ENCODE data around the gene ACR. TPM values are rescaled to one million over a fixed set of nuclear protein-coding genes. Genes with fewer than 3 reads are reported as not detected.

ACR gene
- 0.08 to 0.15 TPM in 2 of 5 replicates, not detected in the others for total RNA-seq (2022; extraction: Qiagen RNA extraction)

DNA sequence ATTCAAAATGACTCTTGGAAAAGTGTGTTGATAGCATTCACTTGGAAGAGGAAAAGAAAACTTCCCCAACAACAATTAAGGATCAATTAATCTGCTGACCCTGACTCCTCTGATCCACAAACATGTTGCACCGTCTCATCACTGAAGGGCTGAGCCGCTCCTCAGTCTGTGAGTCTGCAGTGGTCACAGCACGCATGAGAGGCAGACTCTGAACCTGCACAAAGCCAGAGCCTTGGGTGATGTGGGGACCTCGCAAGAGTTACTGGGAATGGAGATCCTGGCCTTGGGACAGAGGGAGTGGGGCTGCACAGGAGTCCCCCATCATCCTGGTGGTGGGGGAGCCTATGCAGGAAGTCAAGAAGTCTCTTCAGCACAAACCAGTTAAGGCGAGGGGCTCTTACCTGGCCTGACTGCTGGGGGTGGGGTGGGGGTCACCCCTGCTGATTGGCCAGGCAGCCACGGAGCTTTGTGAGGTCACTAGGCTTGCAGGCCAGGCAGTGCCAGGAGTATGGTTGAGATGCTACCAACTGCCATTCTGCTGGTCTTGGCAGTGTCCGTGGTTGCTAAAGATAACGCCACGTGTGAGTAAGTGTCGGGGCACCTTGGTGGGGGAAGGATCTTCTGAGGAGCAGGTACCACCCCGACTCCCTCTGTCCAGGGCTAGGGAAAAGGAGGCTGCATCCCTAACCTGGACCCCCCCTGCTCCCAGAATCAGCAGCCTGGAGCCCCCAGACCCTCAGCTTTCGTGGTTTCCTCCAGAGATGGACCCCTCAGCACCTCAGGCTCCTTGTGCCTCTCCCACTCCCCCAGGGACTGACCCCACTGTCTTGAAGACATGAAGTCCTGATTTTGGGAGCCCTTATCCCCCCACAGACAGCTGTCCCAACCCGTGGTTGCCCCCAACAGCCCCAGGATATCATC lies at the start of gene ACR:
ACR (plus strand) TSS at position 477 of the 921 bp plus-strand sequence; CDS start at position 509, 32 bp downstream.

DNA sequence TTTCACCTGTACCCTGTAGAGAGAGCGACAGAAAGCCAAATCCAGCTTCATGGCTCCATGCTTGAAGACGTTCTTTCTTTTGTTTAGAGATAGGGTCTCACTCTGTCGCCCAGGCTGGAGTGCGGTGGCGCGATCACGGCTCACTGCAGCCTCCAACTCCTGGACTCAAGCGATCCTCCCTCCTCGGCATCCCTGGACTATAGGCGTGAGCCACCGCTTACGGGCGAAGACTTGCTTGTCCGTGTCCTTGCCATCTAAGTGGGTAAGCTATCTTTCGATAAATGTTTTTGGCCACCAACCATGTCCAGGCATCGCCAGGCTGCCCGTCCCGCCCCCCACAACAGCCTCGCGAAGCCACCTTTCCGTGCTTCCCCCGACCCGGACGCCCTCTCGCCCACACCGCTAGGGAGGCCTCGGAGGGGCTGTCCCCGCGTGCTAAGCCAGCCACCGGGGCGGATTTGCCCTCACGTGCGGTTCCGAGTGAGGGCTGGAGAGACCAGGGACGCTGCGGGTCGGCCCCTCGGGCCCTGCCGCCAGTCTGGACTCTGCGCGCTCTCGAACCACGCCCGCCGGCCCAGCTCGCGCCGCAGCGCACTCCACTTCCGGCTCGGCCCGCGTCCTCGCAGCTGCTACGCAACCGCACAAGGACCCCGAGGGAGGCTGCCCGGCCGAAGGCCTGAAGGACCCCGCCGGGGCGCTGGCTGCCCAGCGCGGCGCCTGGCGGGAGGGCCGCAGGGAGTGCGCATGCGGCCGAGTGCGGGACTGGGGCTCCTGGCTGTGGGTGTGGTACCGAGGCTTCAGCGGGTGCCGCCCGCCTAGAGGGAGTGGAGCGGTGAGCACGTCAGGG lies 45.3 kb downstream of the ACR start, which contains the start of gene RABL2B:
RABL2B (minus strand) TSS at position 604 of the 847 bp plus-strand sequence. CDS start 1,342 bp downstream, outside the sequence.

Other genes starting within 250 kb of the ACR start
- 27.3 to 47.9 TPM (median 46.9 TPM) in 5 replicates for gene LMF2, start 230.5 kb upstream of the ACR start, total RNA-seq (2022; extraction: Qiagen RNA extraction)
- 32.2 to 35.3 TPM (median 32.7 TPM) in 5 replicates for gene NCAPH2, start 230.0 kb upstream of the ACR start, total RNA-seq (2022; extraction: Qiagen RNA extraction)
- 3.4 to 7.5 TPM (median 4.4 TPM) in 5 replicates for gene SCO2, start 212.6 kb upstream of the ACR start, total RNA-seq (2022; extraction: Qiagen RNA extraction)
- 9.2 to 17.3 TPM (median 15.2 TPM) in 5 replicates for gene TYMP, start 208.2 kb upstream of the ACR start, total RNA-seq (2022; extraction: Qiagen RNA extraction)
- not detected in 5 replicates for gene KLHDC7B, start 192.3 kb upstream of the ACR start, total RNA-seq (2022; extraction: Qiagen RNA extraction)
- gene SYCE3, start 175.3 kb upstream of the ACR start, total RNA-seq (2022; extraction: Qiagen RNA extraction): 0.40 to 0.91 TPM (median 0.47 TPM) in 3 of 5 replicates, not detected in the others
- 4.5 to 12.2 TPM (median 11.1 TPM) in 5 replicates for gene CPT1B, start 159.8 kb upstream of the ACR start, total RNA-seq (2022; extraction: Qiagen RNA extraction)
- 11.5 to 19.4 TPM (median 15.2 TPM) in 5 replicates for gene CHKB, start 155.4 kb upstream of the ACR start, total RNA-seq (2022; extraction: Qiagen RNA extraction)
- 2.5 to 4.0 TPM (median 3.6 TPM) in 5 replicates for gene MAPK8IP2, start 137.4 kb upstream of the ACR start, total RNA-seq (2022; extraction: Qiagen RNA extraction)
- 14.5 to 25.0 TPM (median 22.2 TPM) in 5 replicates for gene ARSA, start 110.1 kb upstream of the ACR start, total RNA-seq (2022; extraction: Qiagen RNA extraction)
- 2.5 to 5.6 TPM (median 4.2 TPM) in 5 replicates for gene SHANK3, start 65.4 kb upstream of the ACR start, total RNA-seq (2022; extraction: Qiagen RNA extraction)
- gene RABL2B, start 45.4 kb downstream of the ACR start, total RNA-seq (2022; extraction: Qiagen RNA extraction): 13.2 to 20.4 TPM (median 18.8 TPM) in 5 replicates